NCI-H774 (cell line): Measurements from ENCODE around the gene MYO19.
"Not testable (repeated sequence)": the region's sequence is repeated elsewhere in the genome, so short reads cannot be mapped to it uniquely, and the experiment has no call there.

ENCODE experiments used
- DNase-seq: peaks from one replicate; lab custom pipeline; 2025; lab: John Stamatoyannopoulos, UW

MYO19 gene

GRCh38 chr17:36498560-36499300 lies 35.9 kb downstream of the MYO19 start:
- no peak for DNase-seq

- no peak for DNase-seq
These were observed 36.5 kb downstream of the MYO19 start for GRCh38 chr17:36498155-36498554.

GRCh38 chr17:36496018-36496789 lies 38.5 kb downstream of the MYO19 start:
- DNase-seq = no peak

- no peak for DNase-seq
These were observed 39.5 kb downstream of the MYO19 start for GRCh38 chr17:36495076-36495578.

GRCh38 chr17:36494674-36495073 lies 40.0 kb downstream of the MYO19 start:
- no peak for DNase-seq

- no peak for DNase-seq
These were observed 40.7 kb downstream of the MYO19 start for GRCh38 chr17:36493956-36494355.

DNA sequence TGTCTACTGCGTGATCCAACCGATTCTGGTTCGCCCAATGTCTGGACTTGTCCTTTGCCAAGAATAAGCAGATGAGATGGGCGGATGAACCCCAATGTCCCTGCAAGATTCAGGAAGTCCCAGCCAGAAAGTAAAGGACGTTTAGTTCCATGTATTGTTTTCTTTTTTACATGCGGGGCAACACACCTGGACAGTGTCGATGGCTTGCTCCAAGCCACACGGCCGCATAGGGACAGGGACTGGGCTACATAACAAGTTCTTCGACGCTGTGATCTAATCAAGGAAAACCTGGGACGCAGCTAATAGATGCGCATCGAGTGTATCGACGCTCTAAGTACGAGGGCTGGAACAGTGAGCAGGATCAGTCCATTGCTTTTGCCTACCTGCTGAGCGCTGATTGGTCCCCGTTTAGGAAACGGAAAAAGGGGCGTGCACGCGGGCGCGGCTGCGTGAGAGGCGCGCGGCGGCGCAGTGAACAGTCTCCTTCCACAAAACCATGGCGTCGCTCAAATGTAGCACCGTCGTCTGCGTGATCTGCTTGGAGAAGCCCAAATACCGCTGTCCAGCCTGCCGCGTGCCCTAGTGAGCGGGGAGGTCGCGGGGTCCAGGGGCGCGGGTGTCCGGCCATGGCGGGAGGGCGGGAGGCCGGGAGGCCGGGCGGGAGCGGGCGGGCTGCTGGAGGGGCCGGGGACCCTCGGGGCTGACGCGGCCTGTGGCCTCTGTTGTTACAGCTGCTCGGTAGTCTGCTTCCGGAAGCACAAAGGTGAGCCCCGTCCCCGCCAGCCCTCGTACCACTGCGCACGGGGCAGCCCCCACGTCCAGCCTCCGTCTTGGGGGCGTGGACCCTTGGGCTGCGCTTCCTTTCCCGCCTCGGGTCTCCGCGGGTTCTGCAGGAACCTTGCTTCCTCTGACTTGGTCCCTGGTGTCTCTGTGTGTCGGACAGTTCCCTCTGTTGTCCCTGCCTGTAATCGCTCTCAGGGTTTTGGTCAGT lies 48.2 kb downstream of the MYO19 start, which contains the start of gene ZNHIT3:
TSS of gene ZNHIT3 (plus strand) at position 478 of the 991 bp plus-strand sequence. CDS start at position 497, 19 bp downstream.
- DNase-seq = peak; percentile 98

DNA sequence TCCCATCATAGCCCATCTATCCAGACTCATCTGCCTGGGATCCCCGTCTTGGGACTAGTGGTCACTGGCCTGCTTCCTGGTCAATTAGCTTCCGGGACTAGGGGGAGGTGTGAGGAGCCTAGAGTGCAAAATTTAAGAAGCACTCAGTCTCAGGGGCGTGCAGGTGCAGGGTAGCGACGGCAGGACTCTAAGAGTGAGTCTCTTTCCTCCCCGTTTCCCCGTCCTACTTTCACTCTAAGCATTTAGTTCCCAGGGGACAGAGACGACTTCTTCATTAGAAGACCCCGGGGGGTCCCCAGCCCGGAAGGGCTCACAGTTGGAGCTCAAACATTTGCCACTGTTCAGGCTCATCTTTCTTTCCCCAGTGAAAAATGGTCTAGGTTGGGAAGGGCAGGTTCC lies 48.9 kb downstream of the MYO19 start:
- no peak for DNase-seq

DNA sequence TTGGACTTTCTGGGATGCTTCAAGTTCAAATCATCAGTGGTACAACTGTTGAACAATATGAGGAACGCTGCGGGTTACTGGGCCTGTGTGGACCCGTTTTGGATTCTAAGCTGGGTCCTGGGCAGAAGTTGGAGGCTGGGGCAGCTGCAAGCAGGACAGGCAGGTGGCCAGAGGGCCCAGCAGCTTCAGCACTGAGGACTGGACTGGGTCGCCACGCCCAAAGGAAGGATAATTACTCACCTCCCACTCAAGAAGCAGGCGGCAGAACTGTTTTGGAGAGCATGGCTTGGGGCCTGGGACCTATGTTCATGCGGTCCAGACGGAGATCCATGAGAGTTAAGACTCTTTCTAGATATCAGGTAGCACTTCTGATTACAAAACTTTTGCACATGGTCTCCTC lies 49.6 kb downstream of the MYO19 start:
- DNase-seq = no peak

- DNase-seq = not testable (repeated sequence)
These were observed 50.6 kb downstream of the MYO19 start for GRCh38 chr17:36484021-36484420.

DNA sequence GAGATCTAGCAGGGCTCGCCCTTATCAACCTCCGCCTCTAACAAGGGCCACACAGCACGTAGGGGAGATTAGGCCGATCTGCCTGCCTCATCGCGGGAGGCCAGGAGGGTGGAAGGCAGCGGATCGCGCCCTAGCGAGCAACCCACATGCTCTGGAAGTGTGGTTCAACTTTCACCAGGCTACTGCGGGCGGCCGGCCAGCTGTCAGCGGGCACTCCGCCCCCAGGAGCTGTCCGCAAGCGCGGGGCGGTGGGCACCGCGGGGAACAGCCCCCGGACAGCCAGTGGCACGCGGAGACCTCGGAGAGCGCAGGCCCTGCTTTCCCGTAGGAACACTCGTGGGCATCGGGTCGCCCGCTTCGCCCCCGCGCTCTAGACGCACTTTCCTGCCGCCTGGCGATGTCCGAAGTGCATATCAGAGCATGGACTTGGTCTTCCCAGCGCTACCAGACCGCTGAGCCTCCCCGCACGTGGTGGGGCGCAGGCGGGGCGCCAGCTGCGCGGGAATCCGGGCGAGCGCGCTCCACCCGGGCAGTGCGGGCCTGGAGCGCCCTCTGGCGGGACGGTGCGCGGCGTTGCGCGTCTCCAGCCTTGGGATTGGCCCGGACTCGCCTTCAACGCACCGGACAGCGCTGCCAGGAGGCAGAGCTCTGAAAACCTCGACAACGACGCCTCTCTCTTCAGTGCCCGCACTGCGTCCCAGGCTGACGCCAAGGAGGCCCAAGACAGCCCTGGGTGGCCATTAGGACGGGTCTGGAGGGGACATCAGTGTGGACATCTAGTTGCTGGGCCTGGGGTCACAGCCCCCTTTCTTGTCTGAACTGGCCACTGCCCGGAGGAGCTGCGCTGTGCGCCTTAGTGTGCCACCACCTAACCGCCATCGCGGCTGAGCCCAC lies 51.8 kb downstream of the MYO19 start:
- DNase-seq = peak; percentile 45

GRCh38 chr17:36481829-36482228 lies 52.8 kb downstream of the MYO19 start:
- DNase-seq = no peak

DNA sequence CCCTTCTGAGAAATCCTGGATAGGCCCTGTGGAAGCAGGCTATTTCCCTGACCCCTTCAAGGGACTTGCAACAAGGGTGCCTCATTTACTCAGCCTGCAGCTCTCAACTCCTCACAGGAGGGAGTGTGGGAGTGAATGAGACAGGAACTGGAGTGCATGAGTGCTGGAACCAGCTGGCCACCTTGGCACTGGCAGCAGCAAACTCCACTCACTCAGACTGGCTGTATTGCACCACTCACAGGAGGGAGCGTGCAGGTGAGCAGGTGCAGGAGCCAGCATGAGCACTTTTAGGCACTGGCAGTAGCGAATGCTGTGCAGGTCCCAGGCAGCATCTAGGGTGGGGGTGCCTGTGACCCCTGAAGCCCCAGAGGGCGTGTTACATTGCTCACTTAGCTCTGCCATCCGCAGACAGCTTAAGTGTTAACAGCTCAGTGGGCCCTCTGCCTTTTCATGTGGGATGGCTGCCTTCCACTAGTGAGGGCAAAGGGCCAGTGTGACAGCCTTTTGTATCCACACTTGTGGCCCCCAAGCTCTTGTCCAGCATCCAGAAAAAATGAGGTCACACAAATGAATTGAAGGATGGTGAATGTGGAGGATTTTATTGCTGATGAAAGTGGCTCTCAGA lies 59.2 kb downstream of the MYO19 start:
- DNase-seq = peak; percentile 60

- no peak for DNase-seq
These were observed 60.1 kb downstream of the MYO19 start for GRCh38 chr17:36474571-36474970.

DNA sequence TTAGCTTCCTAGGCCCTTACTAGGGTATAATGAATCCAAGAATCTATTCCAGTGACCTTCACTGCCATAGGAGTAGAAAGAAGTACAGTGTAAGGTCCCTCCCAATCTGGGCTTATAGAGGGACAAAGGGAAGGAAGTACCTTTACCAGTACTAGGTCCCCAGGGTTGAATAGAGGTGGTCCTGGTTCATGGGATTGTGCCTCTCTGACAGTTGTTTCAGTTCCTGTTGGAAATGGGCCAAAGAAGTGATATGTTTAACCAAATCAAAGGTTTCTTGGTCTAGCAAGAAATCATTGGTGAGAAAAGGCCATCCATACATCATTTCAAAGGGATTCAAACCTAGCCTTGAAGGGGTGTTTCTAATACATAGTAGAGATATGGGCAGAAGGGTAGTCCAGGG lies 64.2 kb downstream of the MYO19 start:
- no peak for DNase-seq

- DNase-seq = no peak
These were observed 64.9 kb downstream of the MYO19 start for GRCh38 chr17:36469733-36470132.

DNA sequence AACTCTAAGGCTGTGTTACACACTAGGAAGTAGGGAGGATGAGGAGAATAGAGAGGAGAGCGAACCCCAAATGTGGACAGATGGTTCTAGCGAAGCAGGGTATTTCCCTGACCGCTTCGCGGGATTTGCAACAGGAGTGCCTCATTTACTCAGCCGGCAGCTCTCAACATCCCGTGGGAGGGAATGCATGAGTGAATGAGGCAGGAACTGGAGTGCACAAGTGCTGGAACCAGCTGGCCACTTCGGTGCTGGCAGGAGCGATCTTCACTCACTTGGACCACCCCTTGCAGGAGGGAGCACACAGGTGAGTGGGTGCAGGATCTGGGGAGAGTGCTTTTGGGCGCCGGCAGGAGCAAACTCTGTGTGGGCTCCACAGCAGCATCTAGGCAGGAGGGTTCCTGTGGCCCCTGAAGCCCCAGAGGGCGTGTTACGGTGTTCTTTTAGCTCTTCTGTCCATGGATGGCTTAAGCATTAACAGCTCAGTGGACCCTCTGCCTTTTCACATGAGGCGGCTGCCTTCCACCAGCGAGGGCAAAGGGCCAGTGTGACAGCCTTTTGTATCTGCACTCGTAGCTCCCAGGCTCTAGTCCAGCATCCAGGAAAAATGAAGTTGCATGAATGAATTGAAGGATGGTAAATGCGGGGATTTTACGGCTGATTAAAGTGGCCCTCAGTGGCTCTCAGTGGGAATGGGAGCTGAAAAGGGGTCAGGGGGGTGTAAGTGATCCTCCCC lies 65.6 kb downstream of the MYO19 start:
- DNase-seq = no peak

- DNase-seq = no peak
These were observed 69.9 kb downstream of the MYO19 start for GRCh38 chr17:36464765-36465088.

DNA sequence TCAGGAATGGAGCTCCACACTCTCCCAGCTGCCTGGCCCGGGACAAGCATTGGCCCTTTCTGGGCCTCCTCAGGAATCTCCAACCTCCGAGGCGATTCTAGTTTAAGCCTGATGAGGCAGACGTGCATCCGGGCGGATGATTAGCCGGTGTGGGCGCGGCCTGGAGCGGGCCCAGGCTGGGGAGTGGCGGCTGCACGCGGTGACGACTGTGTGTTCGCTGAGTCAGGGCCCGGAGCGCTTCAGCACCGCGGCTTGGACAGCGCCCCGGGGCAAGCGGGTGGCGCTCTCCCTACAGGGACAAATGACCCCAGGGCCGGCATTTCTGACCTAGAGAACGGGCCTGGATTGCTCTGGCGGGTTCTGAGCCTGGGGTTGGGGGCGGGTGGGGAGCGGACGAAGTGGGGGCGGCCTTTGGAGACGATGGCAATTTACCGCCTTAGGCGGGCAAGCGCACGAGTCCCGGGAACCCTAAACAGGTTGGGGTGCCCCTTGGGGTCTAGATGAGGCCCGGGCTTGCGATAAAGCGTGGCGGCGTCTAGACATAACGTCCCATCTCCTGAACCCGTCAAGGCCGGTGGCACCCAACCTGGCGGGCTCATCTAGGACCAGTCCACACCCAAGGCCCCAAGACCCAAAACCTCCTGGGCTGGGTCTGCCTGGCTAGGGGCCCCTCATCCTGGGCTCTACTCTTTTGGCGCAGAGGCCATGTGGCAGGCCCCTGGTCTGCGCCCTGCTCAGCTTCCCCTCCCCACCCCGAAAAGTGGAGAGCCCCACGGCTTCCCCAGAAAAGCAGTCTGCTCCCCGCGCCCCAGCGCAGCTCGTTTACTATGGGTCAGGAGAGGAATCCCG lies 70.5 kb downstream of the MYO19 start:
- DNase-seq = no peak
